Sigmoid colon (tissue), 7 donors: ENCODE measurements around the gene CACNA1G. TPM values are rescaled to one million over a fixed set of nuclear protein-coding genes. Genes with fewer than 3 reads are reported as not detected.

Source experiments
- DNase-seq: peaks from one replicate; pipeline ENCODE4 v3.0.0-alpha.2; 2019
- H3K27ac ChIP-seq, 4 donors: fragments of 200-600 bp; sonication (generic); one replicate each; pipeline ENCODE4 v1.5.1; 2016 to 2019; ENCODE audit warnings: mild to moderate bottlenecking in 1 of 4
- H3K27me3 ChIP-seq, 3 donors: fragments of 200-600 bp; sonication (generic); one replicate each; pipeline ENCODE4 v1.5.1; 2019; ENCODE audit warnings: mild to moderate bottlenecking in 1 of 3
- H3K36me3 ChIP-seq, 4 donors: fragments of 200-600 bp; sonication (generic); one replicate each; pipeline ENCODE4 v1.5.1; 2016 to 2019
- H3K4me1 ChIP-seq, 4 donors: fragments of 200-600 bp; sonication (generic); one replicate each; pipeline ENCODE4 v1.5.1; 2017 to 2019
- H3K4me3 ChIP-seq, 4 donors: fragments of 200-600 bp; sonication (generic); one replicate each; pipeline ENCODE4 v1.5.1; 2017 to 2019; ENCODE audit warnings: mild to moderate bottlenecking in 2 of 4, moderate library complexity in 1 of 4
- H3K9me3 ChIP-seq, 4 donors: fragments of 200-600 bp in 3 of 4; sonication (generic) in 3 of 4; one replicate each; pipeline versions ENCODE4 v1.5.1 to v1.6.1; 2013 to 2019
- CTCF ChIP-seq, 4 experiments: fragments of 450-650 bp in 3 of 4; fragments of 200-600 bp in 1 of 4; IDR thresholded peaks; one replicate each; pipeline ENCODE4 v1.5.1; 2016 to 2019; ENCODE audit warnings: antibody characterized with exemption in 4 of 4, mild to moderate bottlenecking in 3 of 4, moderate library complexity in 2 of 4
- EP300 ChIP-seq, 4 donors: sonication (generic); formaldehyde crosslinking; IDR thresholded peaks; one replicate each; pipeline ENCODE4 v1.6.1; 2017; ENCODE audit warnings: antibody characterized with exemption in 4 of 4
- POLR2A ChIP-seq, 2 donors: fragments of 450-650 bp; IDR thresholded peaks; one replicate each; pipeline ENCODE4 v1.6.1; 2016; ENCODE audit warnings: antibody characterized with exemption in 2 of 2, mild to moderate bottlenecking in 2 of 2, moderate library complexity in 2 of 2
- POLR2AphosphoS5 ChIP-seq, 4 donors: sonication (generic); formaldehyde crosslinking; IDR thresholded peaks; one replicate each; pipeline ENCODE4 v1.6.1; 2017; ENCODE audit warnings: antibody characterized with exemption in 4 of 4
- WGBS, 2 donors: extraction: QIAGEN DNeasy Blood & Tissue Kit; methylation state at CpG; one replicate each; pipeline ENCODE4 v1.1.7; 2013; 5-methylcytosine and 5-hydroxymethylcytosine counted together
- intact Hi-C: fragments of 100-400 bp; cut with DNase I; formaldehyde crosslinking; loops from one replicate; pipeline ENCODE4 v1.15.1; 2023
- polyA plus RNA-seq, 3 donors: library from polyadenylated mRNA; stranded (reverse); fragments of 200-250 nt; gene quantifications; one replicate each; pipeline ENCODE4 v1.2.3, GENCODE V29; 2013
- total RNA-seq, 4 donors: library from RNA; depleted of rRNA; stranded (reverse); fragments of >200 nt; gene quantifications; one replicate each; pipeline ENCODE4 v1.1.0, GENCODE V29; 2016
- donor health status: healthy with polysubstance abuse.
- donor health status: Bipolar disorder and iron deficiency.
- donor health status: healthy.

Gene CACNA1G
- total and polyA plus RNA-seq, 7 donors = under 0.01 to 1.4 (median 0.34) TPM; not detected in 1

- Histone ChIP-seq H3K4me1 (peaks cover 0 to 8% (median 4%) of the 10 kb centered on the region in 4 donors), H3K27ac (no peak overlapping the region), H3K27me3 (peaks cover 0 to 43% (median 10%) of the 10 kb centered on the region in 3 donors), H3K4me3 (no peak overlapping the region), H3K36me3 (no peaks in the 10 kb centered on the region), H3K9me3 (no peaks in the 10 kb centered on the region)
- peak; percentile 90 for DNase-seq
- no peak for TF ChIP-seq POLR2A (IDR thresholded peaks at IDR 0.05)
- TF ChIP-seq CTCF (IDR thresholded peaks at IDR 0.05) = peak; percentile 34 to 61 (median 54)
- TF ChIP-seq POLR2AphosphoS5 (IDR thresholded peaks at IDR 0.05) = peak in 1 of 4 donors; percentile 13
- TF ChIP-seq EP300 (IDR thresholded peaks at IDR 0.05) = no peak
- intact Hi-C loops = loop anchor here (1.0 to 2.0 kb wide), 2 partner anchors 79 to 145 kb away; partner anchors contain the start of gene SPATA20
- 49% methylated on average over 19 of the region's 19 CpGs for WGBS, 2 donors
Measured at GRCh38 chr17:50626037-50626574, 65.6 kb downstream of the CACNA1G start.

- WGBS, 2 donors = 83 to 84% methylated on average over 17 of the region's 17 CpGs
- Histone ChIP-seq H3K9me3 (no peaks in the 10 kb centered on the region), H3K36me3 (no peaks in the 10 kb centered on the region), H3K27me3 (peaks cover 0 to 39% (median 10%) of the 10 kb centered on the region in 3 donors), H3K27ac (no peak overlapping the region), H3K4me1 (peaks cover 0 to 8% (median 4%) of the 10 kb centered on the region in 4 donors), H3K4me3 (no peak overlapping the region)
- TF ChIP-seq POLR2AphosphoS5 (IDR thresholded peaks at IDR 0.05) = no peak
- no peak for TF ChIP-seq CTCF (IDR thresholded peaks at IDR 0.05)
- no peak for TF ChIP-seq POLR2A (IDR thresholded peaks at IDR 0.05)
- no peak for TF ChIP-seq EP300 (IDR thresholded peaks at IDR 0.05)
- intact Hi-C loops = loop anchor here (2.0 kb wide), 1 partner anchor 146 kb away; no protein-coding TSS in a partner anchor
- no peak for DNase-seq
Measured at GRCh38 chr17:50627036-50627781, 66.7 kb downstream of the CACNA1G start.

DNA sequence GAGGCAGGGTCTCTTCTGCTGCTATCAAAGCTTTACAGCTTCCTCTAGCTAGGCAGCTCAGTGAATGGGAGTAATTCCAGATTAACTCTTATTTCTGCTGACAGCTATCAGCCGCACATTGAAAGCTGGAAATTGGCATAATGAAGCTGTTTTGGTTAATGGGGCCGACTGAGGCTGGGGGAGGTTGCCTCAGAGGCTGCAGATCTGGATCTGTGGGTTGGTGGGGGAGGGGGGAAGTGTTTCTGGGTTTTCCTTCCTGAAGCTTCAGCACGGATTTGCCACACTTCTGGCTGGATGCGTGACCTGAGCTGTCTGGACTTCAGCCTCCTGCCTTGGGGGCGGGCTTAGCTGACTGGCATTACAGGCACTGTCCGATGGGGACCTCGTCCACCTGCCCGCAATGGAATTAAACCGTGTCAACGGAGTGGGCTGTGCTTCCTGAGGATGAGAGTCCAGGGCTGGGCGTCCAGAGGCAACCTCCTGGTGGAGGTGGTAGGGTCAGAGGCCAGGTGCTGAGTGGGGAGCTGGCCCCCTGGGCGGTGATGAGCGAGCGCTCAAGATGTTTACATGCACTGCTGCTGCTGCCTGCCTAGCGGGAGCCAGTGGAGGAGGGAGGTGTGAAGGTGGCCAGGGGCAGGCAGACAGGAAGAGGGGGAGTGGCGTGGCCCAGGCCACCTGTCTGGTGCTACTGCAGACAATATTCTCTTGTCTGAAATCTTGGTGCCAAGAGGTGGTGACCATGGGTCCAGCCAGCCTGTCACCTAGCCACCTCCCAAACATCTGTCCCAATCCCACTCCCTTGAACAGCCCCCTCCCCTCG lies 67.5 kb downstream of the CACNA1G start:
- Histone ChIP-seq H3K36me3 (no peaks in the 10 kb centered on the region), H3K27me3 (peaks cover 0 to 37% (median 10%) of the 10 kb centered on the region in 3 donors), H3K4me3 (no peak overlapping the region), H3K4me1 (peaks cover 0 to 8% (median 4%) of the 10 kb centered on the region in 4 donors), H3K9me3 (no peaks in the 10 kb centered on the region), H3K27ac (no peak overlapping the region)
- intact Hi-C loops = loop anchor here (2.0 kb wide), 1 partner anchor 147 kb away; no protein-coding TSS in a partner anchor
- 9 to 18% methylated on average over 17 of the region's 17 CpGs for WGBS, 2 donors
- TF ChIP-seq POLR2A (IDR thresholded peaks at IDR 0.05) (no peak), CTCF (IDR thresholded peaks at IDR 0.05) (no peak), EP300 (IDR thresholded peaks at IDR 0.05) (no peak), POLR2AphosphoS5 (IDR thresholded peaks at IDR 0.05) (no peak)
- no peak for DNase-seq

DNA sequence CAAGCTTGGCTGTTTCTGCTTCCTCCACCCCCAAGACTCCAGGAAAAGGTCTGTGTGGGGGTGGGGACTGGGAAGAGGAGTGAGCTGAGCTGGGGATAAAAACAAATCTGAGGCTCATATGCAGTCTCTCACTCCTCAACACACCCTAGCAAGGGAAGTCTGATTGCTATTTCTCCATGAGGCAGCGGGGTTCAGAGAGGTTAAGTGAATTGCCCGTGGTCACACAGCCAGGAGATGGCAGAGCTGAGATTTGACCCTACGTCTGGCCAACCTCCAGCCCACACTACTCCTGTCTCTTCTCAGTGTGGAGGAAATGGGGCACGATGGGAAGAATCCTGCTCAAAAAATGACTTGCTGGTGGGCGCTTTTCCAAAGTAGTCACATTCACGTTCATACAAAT lies 69.4 kb downstream of the CACNA1G start:
- intact Hi-C loops = loop anchor here (5.0 kb wide), 1 partner anchor 62 kb away; no protein-coding TSS in a partner anchor
- no peaks in the 10 kb centered on the region for H3K36me3 ChIP-seq
- peaks cover 5 to 37% (median 16%) of the 10 kb centered on the region in 3 donors for H3K27me3 ChIP-seq
- peaks cover 0 to 17% (median 12%) of the 10 kb centered on the region in 4 donors for H3K4me1 ChIP-seq
- TF ChIP-seq EP300 (IDR thresholded peaks at IDR 0.05) (no peak), CTCF (IDR thresholded peaks at IDR 0.05) (no peak), POLR2A (IDR thresholded peaks at IDR 0.05) (no peak), POLR2AphosphoS5 (IDR thresholded peaks at IDR 0.05) (no peak)
- WGBS, 2 donors = 31 to 57% methylated on average over 6 of the region's 6 CpGs
- H3K9me3 ChIP-seq = no peaks in the 10 kb centered on the region
- H3K27ac ChIP-seq = no peak overlapping the region
- no peak for DNase-seq
- no peak overlapping the region for H3K4me3 ChIP-seq
